H9 (cell line): ENCODE data around the gene SCGB1A1. TPM values are rescaled to one million over a fixed set of nuclear protein-coding genes. Genes with fewer than 3 reads are reported as not detected.

Experiments
- DNase-seq: peaks from one replicate; pipeline ENCODE4 v3.0.0-alpha.2; 2017
- H2AFZ ChIP-seq: one replicate; pipeline ENCODE4 v1.6.1; 2013; ENCODE audit warnings: mild to moderate bottlenecking, low read length, control low read depth, moderate library complexity
- H2AK5ac ChIP-seq: 2 replicates; pipeline ENCODE4 v1.6.1; 2013; ENCODE audit warnings: low read length, control low read depth, mixed read lengths; ENCODE audit not compliant: insufficient read length
- H2BK120ac ChIP-seq: one replicate; pipeline ENCODE4 v1.6.1; 2013; ENCODE audit warnings: low read depth, mild to moderate bottlenecking, low read length, control low read depth, inconsistent platforms; ENCODE audit not compliant: poor library complexity, severe bottlenecking
- H2BK12ac ChIP-seq: 2 replicates; pipeline ENCODE4 v1.6.1; 2013; ENCODE audit warnings: low read length, control low read depth, mixed read lengths, low read depth; ENCODE audit not compliant: insufficient read length
- H2BK15ac ChIP-seq: 2 replicates; pipeline ENCODE4 v1.6.1; 2013; ENCODE audit warnings: low read depth, low read length, control low read depth
- H2BK20ac ChIP-seq: one replicate; pipeline ENCODE4 v1.6.1; 2013; ENCODE audit warnings: low read depth, mild to moderate bottlenecking, low read length, control low read depth, inconsistent platforms; ENCODE audit not compliant: poor library complexity, severe bottlenecking
- H2BK5ac ChIP-seq: 2 replicates; pipeline ENCODE4 v1.6.1; 2013; ENCODE audit warnings: low read length, control low read depth, mixed read lengths; ENCODE audit not compliant: insufficient read length
- H3K14ac ChIP-seq: 2 replicates; pipeline ENCODE4 v1.6.1; 2013; ENCODE audit warnings: low read length, control low read depth; ENCODE audit not compliant: insufficient read depth
- H3K18ac ChIP-seq: 2 replicates; pipeline ENCODE4 v1.6.1; 2013; ENCODE audit warnings: low read depth, mild to moderate bottlenecking, mixed read lengths, low read length, control low read depth; ENCODE audit not compliant: insufficient read length
- H3K23ac ChIP-seq: 2 replicates; pipeline ENCODE4 v1.6.1; 2013; ENCODE audit warnings: low read length, control low read depth, mixed read lengths, low read depth; ENCODE audit not compliant: insufficient read length
- H3K23me2 ChIP-seq: 2 replicates; pipeline ENCODE4 v1.6.1; 2013; ENCODE audit warnings: low read depth, mild to moderate bottlenecking, mixed read lengths, low read length, control low read depth; ENCODE audit not compliant: insufficient read length, poor library complexity, severe bottlenecking
- H3K27ac ChIP-seq: 2 replicates; pipeline ENCODE4 v1.5.1; 2013; ENCODE audit warnings: low read length, control low read depth, mixed read lengths, low read depth; ENCODE audit not compliant: insufficient read length
- H3K27me3 ChIP-seq: 2 replicates; pipeline ENCODE4 v1.6.1; 2013; ENCODE audit warnings: low read length, control low read depth, inconsistent platforms; ENCODE audit not compliant: insufficient read depth
- H3K4ac ChIP-seq: 2 replicates; pipeline ENCODE4 v1.6.1; 2013; ENCODE audit warnings: low read depth, mild to moderate bottlenecking, control low read depth, inconsistent platforms, low read length, moderate library complexity
- H3K4me1 ChIP-seq: 2 replicates; pipeline ENCODE4 v1.6.1; 2013; ENCODE audit warnings: low read length, control low read depth, inconsistent platforms; ENCODE audit not compliant: insufficient read depth
- H3K4me2 ChIP-seq: 2 replicates; pipeline ENCODE4 v1.6.1; 2013; ENCODE audit warnings: low read length, control low read depth, mixed read lengths; ENCODE audit not compliant: insufficient read length, insufficient read depth
- H3K56ac ChIP-seq: 2 replicates; pipeline ENCODE4 v1.6.1; 2013; ENCODE audit warnings: low read depth, mild to moderate bottlenecking, mixed read lengths, low read length, control low read depth; ENCODE audit not compliant: insufficient read length
- H3K79me1 ChIP-seq: 2 replicates; pipeline ENCODE4 v1.6.1; 2013; ENCODE audit warnings: low read depth, mild to moderate bottlenecking, moderate library complexity, low read length, control low read depth, inconsistent platforms; ENCODE audit not compliant: insufficient read depth, poor library complexity, severe bottlenecking
- H3K79me2 ChIP-seq: 2 replicates; pipeline ENCODE4 v1.6.1; 2013; ENCODE audit warnings: low read length, control low read depth, inconsistent platforms; ENCODE audit not compliant: insufficient read depth
- H3K9ac ChIP-seq: 2 replicates; pipeline ENCODE4 v1.6.1; 2013; ENCODE audit warnings: low read length, control low read depth, mixed read lengths; ENCODE audit not compliant: insufficient read length; ENCODE audit errors: extremely low read depth
- H3K9me3 ChIP-seq: one replicate; pipeline ENCODE4 v1.6.1; 2013; ENCODE audit warnings: low read depth, low read length, inconsistent platforms; ENCODE audit not compliant: control insufficient read depth
- H3T11ph ChIP-seq: one replicate; pipeline ENCODE4 v1.6.1; 2013; ENCODE audit warnings: mild to moderate bottlenecking, low read length, control low read depth, inconsistent platforms
- H4K20me1 ChIP-seq: one replicate; pipeline ENCODE4 v1.6.1; 2013; ENCODE audit not compliant: control insufficient read depth, insufficient read length, insufficient read depth
- H4K5ac ChIP-seq: 2 replicates; pipeline ENCODE4 v1.6.1; 2013; ENCODE audit warnings: low read depth, mild to moderate bottlenecking, mixed read lengths, low read length, control low read depth; ENCODE audit not compliant: insufficient read length
- H4K8ac ChIP-seq: replicated peaks from 2 replicates; pipeline ENCODE4 v1.6.1; 2013; ENCODE audit warnings: low read length, control low read depth, mixed read lengths, low read depth; ENCODE audit not compliant: insufficient read length
- H4K91ac ChIP-seq: 2 replicates; pipeline ENCODE4 v1.6.1; 2013; ENCODE audit warnings: low read depth, mild to moderate bottlenecking, moderate library complexity, mixed read lengths, low read length, control low read depth; ENCODE audit not compliant: insufficient read length
- H3K27ac Mint-ChIP-seq, 3 experiments: 2 replicates in 2 of 3; 3 replicates in 1 of 3; pipeline ENCODE4 v1.8.0; 2020 to 2021; ENCODE audit warnings: mixed read lengths in 3 of 3, mild to moderate bottlenecking in 1 of 3, moderate library complexity in 1 of 3
- H3K27me3 Mint-ChIP-seq: 2 replicates; pipeline ENCODE4 v1.8.0; 2021; ENCODE audit warnings: low read depth, mild to moderate bottlenecking, moderate library complexity, mixed read lengths
- H3K36me3 Mint-ChIP-seq, 3 experiments: 2 replicates in 2 of 3; 3 replicates in 1 of 3; pipeline ENCODE4 v1.8.0; 2020 to 2021; ENCODE audit warnings: low read depth in 3 of 3, mixed read lengths in 3 of 3; ENCODE audit not compliant: insufficient read depth in 1 of 3
- H3K4me1 Mint-ChIP-seq, 2 experiments: 2 replicates each; pipeline ENCODE4 v1.8.0; 2020; ENCODE audit warnings: mixed read lengths in 2 of 2
- H3K4me3 Mint-ChIP-seq, 2 experiments: 2 replicates in 1 of 2; 3 replicates in 1 of 2; pipeline ENCODE4 v1.8.0; 2020 to 2021; ENCODE audit warnings: mild to moderate bottlenecking in 2 of 2, mixed read lengths in 2 of 2, moderate library complexity in 1 of 2
- H3K9me3 Mint-ChIP-seq, 2 experiments: 2 replicates in 1 of 2; 3 replicates in 1 of 2; pipeline ENCODE4 v1.8.0; 2020; ENCODE audit warnings: mild to moderate bottlenecking in 2 of 2, mixed read lengths in 2 of 2, moderate library complexity in 1 of 2
- CTCF ChIP-seq: fragments of 200-600 bp; sonication (generic); conservative IDR thresholded peaks from 3 replicates; pipeline ENCODE4 v1.8.0; 2021; ENCODE audit warnings: antibody characterized with exemption, mild to moderate bottlenecking
- WGBS: extraction: QIAGEN DNeasy Blood & Tissue Kit; methylation state at CpG from one replicate; pipeline ENCODE4 v1.1.7; 2013; ENCODE audit warnings: missing lambda C conversion rate, low lambda C conversion rate, mixed read lengths; ENCODE audit not compliant: insufficient read length; ENCODE audit errors: extremely low coverage; 5-methylcytosine and 5-hydroxymethylcytosine counted together
- total RNA-seq: library from RNA; stranded (reverse); gene quantifications from 2 replicates; pipeline ENCODE4 v1.2.1, GENCODE V29; 2021

Gene SCGB1A1
- total RNA-seq, 1 experiment from 2014 or later = not detected

GRCh38 chr11:62373464-62374119, 45.2 kb upstream of the SCGB1A1 start:
- Mint-ChIP-seq H3K9me3 (peaks cover 6% of the 10 kb centered on the region in 2 experiments; a peak in 3 of 5 replicates), H3K27me3 (no peaks in the 10 kb centered on the region), H3K4me3 (no peak overlapping the region), H3K36me3 (peaks cover 0 to 11% (median 2%) of the 10 kb centered on the region in 3 experiments; a peak in 5 of 7 replicates), H3K27ac (peak overlapping the region in 1 of 3 experiments; percentile 41; a peak in 1 of 7 replicates), H3K4me1 (peaks cover 7 to 8% of the 10 kb centered on the region in 2 experiments)
- Histone ChIP-seq H3K18ac (no peak overlapping the region), H2AFZ (no peak overlapping the region), H3K14ac (no peak overlapping the region), H2BK12ac (no peak overlapping the region), H3K79me1 (no peaks in the 10 kb centered on the region), H3K9me3 (no peaks in the 10 kb centered on the region), H4K8ac (no peak overlapping the region), H2BK15ac (no peak overlapping the region), H3T11ph (no peak overlapping the region), H3K23me2 (no peaks in the 10 kb centered on the region), H2BK120ac (no peak overlapping the region), H4K5ac (no peak overlapping the region), H2AK5ac (no peak overlapping the region), H3K4ac (no peak overlapping the region), H2BK5ac (no peak overlapping the region), H3K23ac (no peak overlapping the region), H3K27ac (no peak overlapping the region), H3K27me3 (no peaks in the 10 kb centered on the region), H4K91ac (no peak overlapping the region), H3K79me2 (no peaks in the 10 kb centered on the region), H3K4me2 (no peak overlapping the region), H3K9ac (no peak overlapping the region), H3K56ac (no peak overlapping the region), H4K20me1 (no peaks in the 10 kb centered on the region), H2BK20ac (no peak overlapping the region), H3K4me1 (no peaks in the 10 kb centered on the region; the same call in 1 of the 2 replicates)
- WGBS = no CpG with 5 or more reads among the region's 18 CpGs
- no peak for DNase-seq
- TF ChIP-seq CTCF = 0 out of 3 replicates have a peak, but pooled peaks have one; percentile 23
